Fibroblast of the aortic adventitia (primary cell): Measurements from ENCODE around the gene ABCA2. TPM values are rescaled to one million over a fixed set of nuclear protein-coding genes. Genes with fewer than 3 reads are reported as not detected.

Experiments
- DNase-seq: peaks from one replicate; pipeline ENCODE4 v3.0.0-alpha.2; 2010; ENCODE audit warnings: low read depth
- H3K4me3 ChIP-seq: 2 replicates; pipeline ENCODE4 v1.5.1; 2011; ENCODE audit warnings: low read depth, mild to moderate bottlenecking, control low read depth, low read length, moderate library complexity
- CTCF ChIP-seq: IDR thresholded peaks from 2 replicates; pipeline ENCODE4 v1.5.1; 2011; ENCODE audit warnings: mild to moderate bottlenecking, low read length, control low read depth, inconsistent platforms; ENCODE audit not compliant: insufficient read depth
- total RNA-seq: library from RNA; depleted of rRNA; stranded (reverse); fragments of >200 nt; gene quantifications from 2 replicates; pipeline ENCODE4 v1.2.3, GENCODE V29; 2012; ENCODE audit warnings: low replicate concordance

The ABCA2 gene
- total RNA-seq, 1 donor: 21.0 TPM

- no peak for TF ChIP-seq CTCF
- DNase-seq: no peak
- no peak overlapping the region for H3K4me3 ChIP-seq
Observed at GRCh38 chr9:136972743-136973142, 55.3 kb downstream of the ABCA2 start.

GRCh38 chr9:136972335-136972734 is 55.7 kb downstream of the ABCA2 start:
- no peak overlapping the region for H3K4me3 ChIP-seq
- no peak for DNase-seq

GRCh38 chr9:136971746-136972145 is 56.3 kb downstream of the ABCA2 start:
- TF ChIP-seq CTCF: no peak

More at GRCh38 chr9:136972335-136972734, 55.7 kb downstream of the ABCA2 start:
- TF ChIP-seq CTCF: no peak

GRCh38 chr9:136970361-136970760 is 57.7 kb downstream of the ABCA2 start:
- TF ChIP-seq CTCF: no peak
- no peak overlapping the region for H3K4me3 ChIP-seq
- DNase-seq: no peak

More at GRCh38 chr9:136971746-136972145, 56.3 kb downstream of the ABCA2 start:
- no peak for DNase-seq
- no peak overlapping the region for H3K4me3 ChIP-seq

- H3K4me3 ChIP-seq: no peak overlapping the region
- no peak for DNase-seq
- no peak for TF ChIP-seq CTCF
Observed at GRCh38 chr9:136969774-136970173, 58.3 kb downstream of the ABCA2 start.

GRCh38 chr9:136969150-136969549 is 58.9 kb downstream of the ABCA2 start:
- TF ChIP-seq CTCF: no peak
- no peak overlapping the region for H3K4me3 ChIP-seq
- DNase-seq: no peak
